GM12874 (cell line): ENCODE results near the gene ZNF526.

Experiments
- CTCF ChIP-seq: IDR thresholded peaks from 2 replicates; pipeline ENCODE4 v1.5.1; 2011; ENCODE audit warnings: low read depth, mild to moderate bottlenecking, control low read depth, low read length, moderate library complexity; ENCODE audit not compliant: insufficient read depth

ZNF526 gene

DNA sequence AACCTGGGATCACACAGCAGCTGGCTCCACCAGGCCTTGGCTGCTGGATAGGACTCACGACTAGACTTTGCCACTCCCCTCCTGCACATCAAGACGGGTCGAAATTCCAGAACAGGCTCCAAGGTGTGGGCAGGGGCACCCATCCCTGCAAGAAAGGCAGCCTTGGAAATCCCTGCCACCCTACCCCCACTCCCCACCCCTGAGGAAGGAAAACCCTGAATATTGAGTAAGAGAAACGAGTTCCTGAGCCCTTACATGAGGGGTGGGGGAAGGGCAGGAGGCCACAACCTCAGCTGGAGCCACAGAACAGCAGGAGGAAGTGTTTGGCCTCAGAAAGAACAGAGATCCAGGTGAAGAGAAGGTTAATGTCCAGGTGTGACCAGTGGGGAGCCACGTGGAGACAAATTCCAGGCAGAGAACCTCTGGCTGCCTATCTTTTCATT is 22.7 kb upstream of the ZNF526 start:
- no peak for TF ChIP-seq CTCF

- TF ChIP-seq CTCF: no peak
Measured at GRCh38 chr19:42198676-42199439, 21.3 kb upstream of the ZNF526 start.

- TF ChIP-seq CTCF: peak; percentile 60
Measured at GRCh38 chr19:42199440-42200115, 20.5 kb upstream of the ZNF526 start.

DNA sequence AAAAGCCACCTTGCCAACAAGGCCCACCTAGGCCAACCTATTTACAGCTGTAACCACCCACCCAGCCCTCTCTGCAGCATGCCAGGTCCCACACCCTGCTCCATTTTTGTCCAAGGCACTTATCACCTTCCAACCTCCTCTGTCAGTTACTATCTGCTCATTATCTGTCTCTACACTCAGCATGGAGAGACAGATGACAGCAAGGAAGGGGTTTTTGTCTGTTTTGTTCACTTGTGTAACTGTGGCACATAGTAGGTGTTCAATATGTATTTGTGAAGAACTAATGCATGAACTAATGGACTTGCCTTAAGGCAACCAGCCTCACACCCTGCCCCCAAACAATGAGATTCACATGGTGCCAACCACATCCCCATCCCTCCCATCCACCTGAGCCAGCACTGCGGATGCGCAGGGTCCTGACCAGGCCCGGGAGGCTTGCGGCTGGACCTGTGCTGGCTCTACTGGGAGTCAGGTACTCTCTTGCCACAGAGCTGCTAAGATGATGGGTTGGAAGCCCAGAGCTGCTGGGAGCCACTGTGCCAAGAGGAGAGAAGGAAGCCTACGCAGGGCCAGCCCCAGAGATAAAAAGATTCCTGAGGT is 19.9 kb upstream of the ZNF526 start:
- TF ChIP-seq CTCF: no peak

- TF ChIP-seq CTCF: no peak
Measured at GRCh38 chr19:42201489-42202289, 18.4 kb upstream of the ZNF526 start.

DNA sequence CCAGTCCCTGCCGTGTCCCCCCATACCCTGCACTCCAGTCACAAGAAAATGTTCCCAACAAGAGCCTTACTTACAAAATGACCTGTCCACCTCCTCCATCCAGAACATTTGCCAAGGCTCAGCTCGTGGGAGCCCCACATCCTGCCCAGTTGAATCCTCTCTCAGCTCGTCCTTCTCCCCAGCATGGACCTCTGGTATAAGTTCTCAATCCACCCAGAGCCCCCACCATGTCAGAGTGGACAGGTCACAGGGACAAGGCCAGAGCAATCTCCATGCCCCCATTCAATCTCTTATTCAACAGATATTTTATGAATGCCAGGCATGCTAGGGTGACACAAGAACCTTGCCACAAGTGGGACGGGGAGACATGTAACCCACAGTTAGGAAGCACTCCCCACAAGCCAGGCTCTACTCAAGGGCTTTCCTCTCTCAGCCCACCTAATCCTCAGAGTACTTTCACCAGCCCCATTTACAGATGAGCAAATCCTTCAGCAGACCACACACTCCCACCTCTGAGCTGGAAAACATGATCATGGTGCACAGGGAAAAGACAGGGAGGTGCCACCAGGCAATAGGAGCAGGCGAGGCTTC is 17.7 kb upstream of the ZNF526 start:
- no peak for TF ChIP-seq CTCF
